ENCODE results near the gene ABCC1.

- no peak for TF ChIP-seq CTCF (IDR thresholded peaks at IDR 0.05)
- no peak for TF ChIP-seq POLR2A (IDR thresholded peaks at IDR 0.05)
- TF ChIP-seq EP300 (IDR thresholded peaks at IDR 0.05), result no peak
Observed at GRCh38 chr16:16083421-16084156, 134.2 kb downstream of the ABCC1 start.
